Astrocyte (in vitro differentiated cells and primary cell): ENCODE results near the gene KIF18B. TPM values are rescaled to one million over a fixed set of nuclear protein-coding genes. Genes with fewer than 3 reads are reported as not detected.

Experiments used
- DNase-seq: peaks from one replicate; pipeline ENCODE4 v3.0.0-alpha.2; 2010; ENCODE audit warnings: low read depth
- FAIRE-seq: peaks from 2 replicates; lab custom pipeline; 2011; peaks lifted over from hg19 to GRCh38; lab: Jason Lieb, UNC
- H2AFZ ChIP-seq: 2 replicates; pipeline ENCODE4 v1.6.0; 2012; ENCODE audit warnings: low read depth, low read length, inconsistent platforms
- H3K27ac ChIP-seq: 2 replicates; pipeline ENCODE4 v1.5.1; 2011; ENCODE audit warnings: low read depth, low read length, inconsistent platforms
- H3K27me3 ChIP-seq: 2 replicates; pipeline ENCODE4 v1.6.0; 2011; ENCODE audit warnings: low read length, inconsistent platforms; ENCODE audit not compliant: insufficient read depth
- H3K36me3 ChIP-seq: 2 replicates; pipeline ENCODE4 v1.5.1; 2011; ENCODE audit warnings: low read length, inconsistent platforms; ENCODE audit not compliant: insufficient read depth
- H3K4me1 ChIP-seq: 2 replicates; pipeline ENCODE4 v1.5.1; 2011; ENCODE audit warnings: low read length, inconsistent platforms; ENCODE audit not compliant: insufficient read depth
- H3K4me2 ChIP-seq: 2 replicates; pipeline ENCODE4 v1.6.0; 2012; ENCODE audit warnings: low read length, inconsistent platforms
- H3K4me3 ChIP-seq: 2 replicates; pipeline ENCODE4 v1.5.1; 2011; ENCODE audit warnings: low read depth, mild to moderate bottlenecking, low read length, inconsistent platforms; ENCODE audit not compliant: insufficient read depth
- H3K79me2 ChIP-seq: 2 replicates; pipeline ENCODE4 v1.6.0; 2012; ENCODE audit warnings: mild to moderate bottlenecking, low read length, inconsistent platforms; ENCODE audit not compliant: insufficient read depth
- H3K9ac ChIP-seq: 2 replicates; pipeline ENCODE4 v1.6.0; 2012; ENCODE audit warnings: mild to moderate bottlenecking, low read length, inconsistent platforms
- H3K9me3 ChIP-seq: 2 replicates; pipeline ENCODE4 v1.5.1; 2012; ENCODE audit warnings: low read depth, mild to moderate bottlenecking, low read length, inconsistent platforms; ENCODE audit not compliant: insufficient read depth
- H4K20me1 ChIP-seq: 2 replicates; pipeline ENCODE4 v1.6.0; 2012; ENCODE audit warnings: low read length, inconsistent platforms; ENCODE audit not compliant: insufficient read depth
- H3K27ac Mint-ChIP-seq: one replicate; pipeline ENCODE4 v1.8.0; 2021; ENCODE audit warnings: mild to moderate bottlenecking, mixed read lengths; ENCODE audit not compliant: unreplicated experiment
- H3K27me3 Mint-ChIP-seq: one replicate; pipeline ENCODE4 v1.8.0; 2021; ENCODE audit warnings: low read depth, mixed read lengths; ENCODE audit not compliant: unreplicated experiment
- H3K36me3 Mint-ChIP-seq: one replicate; pipeline ENCODE4 v1.8.0; 2021; ENCODE audit warnings: low read depth, mixed read lengths; ENCODE audit not compliant: unreplicated experiment
- H3K4me1 Mint-ChIP-seq: one replicate; pipeline ENCODE4 v1.8.0; 2021; ENCODE audit warnings: low read depth, mixed read lengths; ENCODE audit not compliant: unreplicated experiment
- H3K4me3 Mint-ChIP-seq: one replicate; pipeline ENCODE4 v1.8.0; 2021; ENCODE audit warnings: mild to moderate bottlenecking, moderate library complexity, mixed read lengths; ENCODE audit not compliant: unreplicated experiment
- H3K9me3 Mint-ChIP-seq: one replicate; pipeline ENCODE4 v1.8.0; 2021; ENCODE audit warnings: mild to moderate bottlenecking, mixed read lengths; ENCODE audit not compliant: unreplicated experiment
- EZH2 ChIP-seq: IDR thresholded peaks from 2 replicates; pipeline ENCODE4 v1.6.1; 2012; ENCODE audit warnings: mild to moderate bottlenecking, low read length, inconsistent platforms; ENCODE audit not compliant: insufficient read depth
- total RNA-seq: library from RNA; stranded (reverse); gene quantifications from 2 replicates; pipeline ENCODE4 v1.2.1, GENCODE V29; 2021
- TF ChIP-seq, protein P1 (sequence below): IDR thresholded peaks from 2 replicates; pipeline ENCODE4 v1.5.1; 2011; ENCODE audit warnings: low read depth, mild to moderate bottlenecking, inconsistent platforms, low read length, moderate library complexity; ENCODE audit not compliant: insufficient read depth

The KIF18B gene
- total RNA-seq, 1 donor from 2014 or later = 1.8 TPM

DNA sequence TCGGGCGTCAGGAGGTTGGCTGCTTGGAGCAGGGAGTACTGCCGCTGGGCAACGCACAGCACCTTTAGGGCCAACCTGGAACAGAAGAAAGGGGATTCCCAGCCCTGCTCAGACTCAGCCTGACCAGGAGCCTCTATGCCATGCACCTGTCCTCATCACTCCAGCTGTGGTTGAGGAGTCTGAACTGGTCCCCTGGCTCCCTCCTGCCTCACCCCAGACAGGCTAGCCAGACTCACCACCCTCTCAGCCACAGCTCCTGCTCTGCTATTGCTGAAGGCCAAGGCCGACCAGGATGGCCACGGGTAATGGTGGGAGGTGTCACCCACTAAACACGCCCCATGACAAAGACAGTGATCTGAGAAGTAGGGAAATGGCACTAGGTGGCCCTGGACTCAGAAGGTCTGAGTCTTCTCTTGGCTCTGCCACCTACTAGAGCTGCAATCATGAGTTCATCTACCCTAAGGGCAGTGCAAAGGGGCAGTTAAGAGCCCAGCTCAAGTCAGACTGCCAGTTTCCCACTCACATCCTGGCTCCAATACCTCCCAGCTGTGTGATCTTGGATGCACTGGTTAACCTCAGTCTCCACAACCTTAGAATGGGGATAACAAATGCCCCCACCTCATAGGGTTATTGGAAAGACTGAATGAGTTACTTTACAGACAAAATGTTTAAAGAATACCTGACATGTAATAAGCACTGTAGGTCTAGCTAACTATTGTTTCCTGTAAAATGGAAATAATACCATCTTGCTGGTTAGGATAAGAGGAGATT, 18.4 kb downstream of the KIF18B start:
- H3K4me1 ChIP-seq = no peaks in the 10 kb centered on the region
- no peak overlapping the region for H3K27ac ChIP-seq
- Mint-ChIP-seq H3K36me3 (no peaks in the 10 kb centered on the region), H3K9me3 (no peaks in the 10 kb centered on the region), H3K4me3 (no peak overlapping the region), H3K27me3 (peaks cover 9% of the 10 kb centered on the region), H3K4me1 (no peaks in the 10 kb centered on the region), H3K27ac (no peak overlapping the region)
- H3K9me3 ChIP-seq = no peaks in the 10 kb centered on the region
- H3K4me3 ChIP-seq = no peak overlapping the region
- no peak for DNase-seq
- H2AFZ ChIP-seq = no peak overlapping the region
- H3K27me3 ChIP-seq = no peaks in the 10 kb centered on the region
- TF ChIP-seq, protein P1, sequence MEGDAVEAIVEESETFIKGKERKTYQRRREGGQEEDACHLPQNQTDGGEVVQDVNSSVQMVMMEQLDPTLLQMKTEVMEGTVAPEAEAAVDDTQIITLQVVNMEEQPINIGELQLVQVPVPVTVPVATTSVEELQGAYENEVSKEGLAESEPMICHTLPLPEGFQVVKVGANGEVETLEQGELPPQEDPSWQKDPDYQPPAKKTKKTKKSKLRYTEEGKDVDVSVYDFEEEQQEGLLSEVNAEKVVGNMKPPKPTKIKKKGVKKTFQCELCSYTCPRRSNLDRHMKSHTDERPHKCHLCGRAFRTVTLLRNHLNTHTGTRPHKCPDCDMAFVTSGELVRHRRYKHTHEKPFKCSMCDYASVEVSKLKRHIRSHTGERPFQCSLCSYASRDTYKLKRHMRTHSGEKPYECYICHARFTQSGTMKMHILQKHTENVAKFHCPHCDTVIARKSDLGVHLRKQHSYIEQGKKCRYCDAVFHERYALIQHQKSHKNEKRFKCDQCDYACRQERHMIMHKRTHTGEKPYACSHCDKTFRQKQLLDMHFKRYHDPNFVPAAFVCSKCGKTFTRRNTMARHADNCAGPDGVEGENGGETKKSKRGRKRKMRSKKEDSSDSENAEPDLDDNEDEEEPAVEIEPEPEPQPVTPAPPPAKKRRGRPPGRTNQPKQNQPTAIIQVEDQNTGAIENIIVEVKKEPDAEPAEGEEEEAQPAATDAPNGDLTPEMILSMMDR = no peak
- TF ChIP-seq EZH2 = no peak
- H3K9ac ChIP-seq = no peak overlapping the region
- H3K4me2 ChIP-seq = no peak overlapping the region
- no peak for FAIRE-seq
- peaks cover 6% of the 10 kb centered on the region for H3K36me3 ChIP-seq
- H4K20me1 ChIP-seq = no peaks in the 10 kb centered on the region
- peaks cover 3% of the 10 kb centered on the region for H3K79me2 ChIP-seq

DNA sequence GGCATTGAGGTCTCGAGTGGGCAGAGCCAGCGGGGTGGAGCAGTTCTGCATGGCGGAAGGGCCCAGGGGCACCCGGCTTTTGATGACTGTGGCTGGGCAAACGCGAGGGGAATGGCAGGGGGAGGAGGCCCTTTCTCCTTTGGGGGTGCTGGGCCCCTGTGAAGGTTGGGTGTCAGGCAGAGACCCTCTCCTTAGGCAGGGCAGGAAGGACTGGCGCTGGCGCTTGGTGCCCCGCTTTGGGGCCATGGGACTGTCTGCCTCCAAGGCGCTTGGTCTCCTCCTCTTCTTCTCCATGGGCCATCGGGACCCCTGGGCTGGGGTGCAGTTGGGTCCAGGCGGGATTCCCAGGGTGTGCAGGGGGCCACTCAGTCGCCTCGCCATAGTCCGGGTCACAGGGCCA, 19.4 kb downstream of the KIF18B start:
- H3K4me3 ChIP-seq = no peak overlapping the region

More for the DNA sequence above, 19.4 kb downstream of the KIF18B start:
- no peaks in the 10 kb centered on the region for H3K4me1 Mint-ChIP-seq
- no peak overlapping the region for H2AFZ ChIP-seq
- no peaks in the 10 kb centered on the region for H3K9me3 Mint-ChIP-seq
- no peak overlapping the region for H3K4me2 ChIP-seq
- H3K36me3 ChIP-seq = peaks cover 6% of the 10 kb centered on the region
- no peaks in the 10 kb centered on the region for H3K27me3 ChIP-seq
- H3K9ac ChIP-seq = no peak overlapping the region
- no peaks in the 10 kb centered on the region for H3K9me3 ChIP-seq
- H3K27ac Mint-ChIP-seq = no peak overlapping the region
- TF ChIP-seq, protein P1 = no peak
- TF ChIP-seq EZH2 = no peak
- H3K79me2 ChIP-seq = peaks cover 3% of the 10 kb centered on the region
- H3K27ac ChIP-seq = no peak overlapping the region
- H3K4me3 Mint-ChIP-seq = no peak overlapping the region
- FAIRE-seq = no peak
- no peak for DNase-seq
- H3K27me3 Mint-ChIP-seq = peaks cover 19% of the 10 kb centered on the region
- H3K36me3 Mint-ChIP-seq = no peaks in the 10 kb centered on the region
- H4K20me1 ChIP-seq = no peaks in the 10 kb centered on the region
- H3K4me1 ChIP-seq = no peaks in the 10 kb centered on the region
